K562 (cell line): ENCODE measurements around the gene ADGRG1. TPM values are rescaled to one million over a fixed set of nuclear protein-coding genes. Genes with fewer than 3 reads are reported as not detected.

Experiments
- ATAC-seq: fragments of 200-7000 bp; cut with Tn5 transposase; 3 replicates; pipeline ENCODE4 v1.9.1; 2020; ENCODE audit warnings: moderate library complexity
- BruUV-seq: library from RNA; stranded (reverse); fragments of 400-500 nt; replicated peaks from 2 replicates; lab custom pipeline; 2021; lab: Mats Ljungman, UMichigan
- CTCF ChIA-PET: fragments of 300-600 bp; formaldehyde crosslinking; extraction: SDS; loops from one replicate; lab custom pipeline; 2021; ENCODE audit warnings: low intra/inter-chr PET ratio; lab: Yijun Ruan, JAX
- POLR2A ChIA-PET: fragments of 300-600, 350-650 bp; sonication (Branson Sonifier 250); formaldehyde crosslinking; extraction: SDS; loops from one replicate; lab custom pipeline; 2021; ENCODE audit warnings: antibody characterized with exemption, inconsistent platforms; lab: Yijun Ruan, JAX
- DNase-seq, 4 experiments: peaks; one replicate each; pipeline versions ENCODE4 v3.0.0 to v3.0.0-alpha.2; 2011 to 2018; ENCODE audit warnings: low spot score in 3 of 4, mixed read lengths in 3 of 4; ENCODE audit errors: extremely low read depth in 1 of 4
- FAIRE-seq: peaks from 2 replicates; lab custom pipeline; 2011; peaks lifted over from hg19 to GRCh38; lab: Jason Lieb, UNC
- H2AFZ ChIP-seq: 2 replicates; pipeline ENCODE4 v1.6.0; 2011; ENCODE audit warnings: low read depth, low read length, control low read depth, inconsistent platforms
- H3K27ac ChIP-seq: fragments of 200-600 bp; 3 replicates; pipeline ENCODE4 v1.8.0; 2011; ENCODE audit warnings: low read depth, mild to moderate bottlenecking, control low read depth, inconsistent platforms, low read length, moderate library complexity, mixed read lengths; ENCODE audit errors: extremely low read depth
- H3K27me3 ChIP-seq, 2 experiments: fragments of 300-600 bp in 1 of 2; 2 replicates in 1 of 2; 3 replicates in 1 of 2; pipeline versions ENCODE4 v1.6.0 to v1.8.0; 2011; ENCODE audit warnings: inconsistent platforms in 2 of 2, low read length in 2 of 2, mild to moderate bottlenecking in 1 of 2, mixed read lengths in 1 of 2, moderate library complexity in 1 of 2; ENCODE audit not compliant: control insufficient read depth in 2 of 2, insufficient read depth in 2 of 2
- H3K36me3 ChIP-seq: fragments of 300-600 bp; 3 replicates; pipeline ENCODE4 v1.8.0; 2011; ENCODE audit warnings: mild to moderate bottlenecking, low read length, inconsistent platforms; ENCODE audit not compliant: control insufficient read depth, insufficient read depth
- H3K4me1 ChIP-seq, 2 experiments: fragments of 200-600 bp in 1 of 2; replicated peaks in 1 of 2; 2 replicates in 1 of 2; 3 replicates in 1 of 2; pipeline versions ENCODE4 v1.5.1 to v1.8.0; 2011; ENCODE audit warnings: inconsistent platforms in 2 of 2, low read length in 2 of 2, mild to moderate bottlenecking in 1 of 2, mixed read lengths in 1 of 2, moderate library complexity in 1 of 2; ENCODE audit not compliant: control insufficient read depth in 2 of 2, insufficient read depth in 2 of 2
- H3K4me2 ChIP-seq: 2 replicates; pipeline ENCODE4 v1.6.1; 2011; ENCODE audit warnings: low read length, control low read depth, inconsistent platforms, mixed read lengths; ENCODE audit not compliant: insufficient read depth
- H3K4me3 ChIP-seq: fragments of 200-600 bp; sonication (generic), shearing (Covaris generic); 2 replicates; pipeline ENCODE4 v1.5.1; 2016; ENCODE audit warnings: control low read depth, inconsistent platforms
- H3K79me2 ChIP-seq: fragments of 200-600 bp; 3 replicates; pipeline ENCODE4 v1.8.0; 2011; ENCODE audit warnings: low read length, inconsistent platforms; ENCODE audit not compliant: control insufficient read depth, insufficient read depth
- H3K9ac ChIP-seq, 2 experiments: 2 replicates each; pipeline versions ENCODE4 v1.6.0 to v1.6.1; 2011; ENCODE audit warnings: low read depth in 2 of 2, low read length in 2 of 2, control low read depth in 1 of 2, inconsistent platforms in 1 of 2, mild to moderate bottlenecking in 1 of 2, mixed read lengths in 1 of 2; ENCODE audit not compliant: insufficient read depth in 1 of 2
- H3K9me1 ChIP-seq: one replicate; pipeline ENCODE4 v1.6.0; 2011; ENCODE audit warnings: inconsistent platforms, mild to moderate bottlenecking, low read length, moderate library complexity; ENCODE audit not compliant: control insufficient read depth, insufficient read depth
- H3K9me3 ChIP-seq: replicated peaks from 2 replicates; pipeline ENCODE4 v1.5.1; 2011; ENCODE audit warnings: low read depth, low read length, inconsistent platforms; ENCODE audit not compliant: control insufficient read depth, insufficient read depth
- H4K20me1 ChIP-seq: replicated peaks from 2 replicates; pipeline ENCODE4 v1.6.1; 2011; ENCODE audit warnings: low read length, inconsistent platforms, mixed read lengths; ENCODE audit not compliant: control insufficient read depth, insufficient read depth
- BCOR ChIP-seq: fragments of 450-650 bp; IDR thresholded peaks from 2 replicates; pipeline ENCODE4 v1.6.1; 2016
- FOXM1 ChIP-seq, 2 experiments: fragments of 450-650 bp in 1 of 2; sonication (generic) in 1 of 2; formaldehyde crosslinking in 1 of 2; IDR thresholded peaks; 2 replicates each; pipeline versions ENCODE4 v1.6.1 to v1.9.0; 2017 to 2022; ENCODE audit warnings: low read depth in 2 of 2, mild to moderate bottlenecking in 2 of 2, missing genetic modification reagents in 1 of 2, moderate library complexity in 1 of 2
- KDM1A ChIP-seq, 2 experiments: fragments of 450-650 bp; IDR thresholded peaks; 2 replicates each; pipeline ENCODE4 v1.6.1; 2016; ENCODE audit warnings: mild to moderate bottlenecking in 2 of 2
- NCOA1 ChIP-seq: fragments of 450-650 bp; IDR thresholded peaks from 2 replicates; pipeline ENCODE4 v1.6.1; 2016; ENCODE audit warnings: low read depth
- RBM25 ChIP-seq: fragments of 200-400 bp; formaldehyde crosslinking; IDR thresholded peaks from 2 replicates; pipeline ENCODE4 v1.6.1; 2018; ENCODE audit warnings: low read length, low read depth, moderate library complexity; ENCODE audit not compliant: severe bottlenecking
- WGBS: fragments of 100-300 bp; shearing (Covaris generic); methylation state at CpG from one replicate; pipeline ENCODE4 v1.1.6; 2016; ENCODE audit warnings: low coverage, mixed read lengths; ENCODE audit not compliant: insufficient coverage; ENCODE audit errors: missing lambda C conversion rate; 5-methylcytosine and 5-hydroxymethylcytosine counted together
- in situ Hi-C: fragments of 300-500 bp; cut with MboI; formaldehyde crosslinking; loops from 4 replicates; pipeline ENCODE4 v1.15.0; 2018; ENCODE audit warnings: inconsistent platforms, mixed read lengths
- intact Hi-C: fragments of 100-400 bp; cut with micrococcal nuclease; formaldehyde crosslinking; loops from 2 replicates; pipeline ENCODE4 v1.14.2; 2022
- polyA plus RNA-seq, 8 experiments: library from polyadenylated mRNA; depleted of rRNA in 4 of 8; stranded (reverse) in 5 of 8; unstranded in 3 of 8; fragments of >200 nt; fragmentation: Nextera tagmentation in 2 of 8; fragmentation: Illumina TruSeq in 1 of 8; extraction: Ambion mirVana in 2 of 8; extraction: Trizol in 1 of 8; gene quantifications; 2 replicates each; pipeline versions ENCODE4 v1.2.1 to v1.2.3, GENCODE V29; 2011 to 2014; ENCODE audit warnings: inconsistent platforms in 1 of 8, missing spikeins in 1 of 8
- total RNA-seq, 7 experiments: library from RNA; depleted of rRNA in 6 of 7; stranded (reverse); fragments of >200 nt in 6 of 7; fragmentation: Illumina TruSeq in 2 of 7; extraction: Trizol in 2 of 7; gene quantifications; 2 replicates each; pipeline versions ENCODE4 v1.2.1 to v1.2.3, GENCODE V29; 2011 to 2021; ENCODE audit warnings: low replicate concordance in 1 of 7
- TF ChIP-seq, protein P1 (sequence below): fragments of 450-650 bp; IDR thresholded peaks from one replicate; pipeline ENCODE4 v1.6.1; 2018; ENCODE audit warnings: mild to moderate bottlenecking, moderate library complexity; ENCODE audit not compliant: partially characterized antibody

ADGRG1 gene
- total and polyA plus RNA-seq, 9 of the 15 experiments (the other 6 are each of a cell fraction or from before 2014, with no cell fraction given): 0.04 to 0.31 (median 0.16) TPM; not detected in 6

GRCh38 chr16:57614944-57615343, 13.5 kb upstream of the ADGRG1 start:
- WGBS: 48% methylated on average over 9 of the region's 9 CpGs
- H3K9me3 ChIP-seq: no peaks in the 10 kb centered on the region
- H2AFZ ChIP-seq: no peak overlapping the region
- DNase-seq (no peak), ATAC-seq (no peak), FAIRE-seq (no peak)
- peak; percentile 81 for TF ChIP-seq BCOR
- TF ChIP-seq KDM1A (IDR thresholded peaks at IDR 0.05): 0 out of 4 replicates have a peak, but pooled peaks of 1 of the 2 experiments have one; percentile 24
- TF ChIP-seq, protein P1, sequence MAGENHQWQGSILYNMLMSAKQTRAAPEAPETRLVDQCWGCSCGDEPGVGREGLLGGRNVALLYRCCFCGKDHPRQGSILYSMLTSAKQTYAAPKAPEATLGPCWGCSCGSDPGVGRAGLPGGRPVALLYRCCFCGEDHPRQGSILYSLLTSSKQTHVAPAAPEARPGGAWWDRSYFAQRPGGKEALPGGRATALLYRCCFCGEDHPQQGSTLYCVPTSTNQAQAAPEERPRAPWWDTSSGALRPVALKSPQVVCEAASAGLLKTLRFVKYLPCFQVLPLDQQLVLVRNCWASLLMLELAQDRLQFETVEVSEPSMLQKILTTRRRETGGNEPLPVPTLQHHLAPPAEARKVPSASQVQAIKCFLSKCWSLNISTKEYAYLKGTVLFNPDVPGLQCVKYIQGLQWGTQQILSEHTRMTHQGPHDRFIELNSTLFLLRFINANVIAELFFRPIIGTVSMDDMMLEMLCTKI: no peak
- peak; percentile 79 for TF ChIP-seq RBM25
- TF ChIP-seq FOXM1 (IDR thresholded peaks at IDR 0.05; ENCODE audit: low read depth): no peak
- TF ChIP-seq FOXM1 (CRISPR knock-in tag; IDR thresholded peaks at IDR 0.05; ENCODE audit: low read depth): no peak
- no peak for TF ChIP-seq NCOA1
- in situ Hi-C loops: no loop called here
- no peak overlapping the region for H3K9ac ChIP-seq
- H3K27me3 ChIP-seq: peaks cover 0 to 12% of the 10 kb centered on the region in 2 experiments; a peak in 2 of 5 replicates
- BruUV-seq: no TSS peak
- H3K4me1 ChIP-seq: peaks cover 7 to 11% of the 10 kb centered on the region in 2 experiments; a peak in 3 of 5 replicates
- no peaks in the 10 kb centered on the region for H3K36me3 ChIP-seq
- ChIA-PET POLR2A (no interaction called here), CTCF (no interaction called here)
- no peak overlapping the region for H3K4me3 ChIP-seq
- intact Hi-C loops: no loop called here
- no peaks in the 10 kb centered on the region for H4K20me1 ChIP-seq
- H3K79me2 ChIP-seq: no peaks in the 10 kb centered on the region
- no peak overlapping the region for H3K4me2 ChIP-seq
- H3K9me1 ChIP-seq: no peaks in the 10 kb centered on the region
- no peak overlapping the region for H3K27ac ChIP-seq
